HG02678 (cell line): ENCODE measurements around the gene RNF114.
"Not testable (repeated sequence)": the region's sequence is repeated elsewhere in the genome, so short reads cannot be mapped to it uniquely, and the experiment has no call there.

Experiments used
- ATAC-seq: cut with Tn5 transposase; IDR thresholded peaks from one replicate; pipeline ENCODE4 v1.9.1; 2021; ENCODE audit warnings: mild to moderate bottlenecking, moderate library complexity; ENCODE audit not compliant: unreplicated experiment

Gene RNF114

DNA sequence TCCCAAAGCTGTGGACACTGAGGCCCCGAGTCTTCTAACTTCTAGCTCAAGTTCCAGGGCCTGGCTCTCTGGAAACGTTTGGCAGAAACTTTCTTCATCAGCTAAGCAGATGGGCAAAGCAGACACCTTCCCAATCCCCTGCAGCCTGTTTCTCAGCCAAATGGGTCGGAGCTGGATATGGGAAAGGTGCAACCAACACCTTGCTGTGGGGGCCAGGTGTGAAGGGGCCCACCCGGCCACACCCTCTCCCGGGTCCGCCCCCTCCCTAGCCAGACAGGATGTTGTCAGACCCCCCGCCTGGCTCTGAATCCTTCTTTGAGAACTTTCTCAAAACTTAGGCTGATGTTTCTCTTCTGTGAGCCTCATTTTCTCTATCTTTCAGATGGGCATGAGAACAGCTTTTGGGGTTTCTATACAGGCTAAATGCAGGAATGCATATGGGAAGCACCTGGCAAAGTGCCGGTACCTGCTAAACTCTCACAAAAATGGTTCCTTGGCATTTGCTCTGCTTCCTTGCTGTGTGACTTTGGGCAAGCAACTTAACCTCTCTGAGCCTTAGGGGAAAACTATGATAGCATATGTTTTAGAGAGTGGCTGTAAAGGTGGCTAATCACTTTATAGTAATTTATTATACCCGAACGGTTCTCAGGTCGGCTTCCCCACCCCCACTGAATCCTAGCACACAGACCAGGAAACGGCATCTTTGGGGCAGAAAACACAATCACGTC lies 48.4 kb downstream of the RNF114 start:
- ATAC-seq: no peak

- ATAC-seq: no peak
These were observed 49.0 kb downstream of the RNF114 start for GRCh38 chr20:49985157-49985556.

DNA sequence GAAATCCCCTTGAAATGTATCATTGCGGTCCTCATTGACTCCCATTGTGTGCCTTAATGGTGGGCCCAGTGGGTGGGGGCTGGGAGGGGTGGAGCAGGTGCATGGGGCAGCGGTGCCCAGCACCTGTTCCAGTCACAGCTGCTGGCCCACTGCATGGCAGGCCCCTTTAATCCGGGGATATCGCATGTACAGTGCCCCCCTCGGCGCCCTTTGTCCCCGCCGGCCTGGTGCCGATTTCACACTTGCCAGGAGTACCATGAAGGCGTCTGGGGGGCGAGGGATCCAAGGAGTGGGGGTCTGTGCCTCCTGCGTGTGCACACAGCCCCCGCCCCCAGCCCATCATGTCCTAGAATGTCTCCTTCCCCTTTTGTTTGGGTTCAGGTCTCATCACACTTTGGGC lies 49.4 kb downstream of the RNF114 start:
- no peak for ATAC-seq

DNA sequence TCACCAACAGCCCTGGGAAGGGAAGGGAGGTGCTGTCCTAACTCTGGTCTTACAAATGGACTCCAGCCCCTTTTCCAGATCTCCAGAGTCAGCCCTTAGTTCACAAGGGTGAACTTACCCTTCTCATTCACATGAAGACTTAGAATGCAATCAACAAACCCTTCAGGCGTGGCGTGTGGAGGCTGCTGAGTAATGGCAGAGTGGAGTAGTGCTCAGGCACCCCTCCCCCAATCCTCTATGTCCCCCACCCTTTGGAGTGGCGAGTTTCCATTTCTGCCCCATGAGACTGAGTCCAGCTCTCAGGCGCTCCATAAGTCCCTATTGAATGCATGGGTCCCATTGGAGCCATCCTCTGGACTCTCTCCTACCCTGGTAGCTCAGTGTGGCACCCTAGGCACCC lies 49.9 kb downstream of the RNF114 start:
- ATAC-seq: no peak

DNA sequence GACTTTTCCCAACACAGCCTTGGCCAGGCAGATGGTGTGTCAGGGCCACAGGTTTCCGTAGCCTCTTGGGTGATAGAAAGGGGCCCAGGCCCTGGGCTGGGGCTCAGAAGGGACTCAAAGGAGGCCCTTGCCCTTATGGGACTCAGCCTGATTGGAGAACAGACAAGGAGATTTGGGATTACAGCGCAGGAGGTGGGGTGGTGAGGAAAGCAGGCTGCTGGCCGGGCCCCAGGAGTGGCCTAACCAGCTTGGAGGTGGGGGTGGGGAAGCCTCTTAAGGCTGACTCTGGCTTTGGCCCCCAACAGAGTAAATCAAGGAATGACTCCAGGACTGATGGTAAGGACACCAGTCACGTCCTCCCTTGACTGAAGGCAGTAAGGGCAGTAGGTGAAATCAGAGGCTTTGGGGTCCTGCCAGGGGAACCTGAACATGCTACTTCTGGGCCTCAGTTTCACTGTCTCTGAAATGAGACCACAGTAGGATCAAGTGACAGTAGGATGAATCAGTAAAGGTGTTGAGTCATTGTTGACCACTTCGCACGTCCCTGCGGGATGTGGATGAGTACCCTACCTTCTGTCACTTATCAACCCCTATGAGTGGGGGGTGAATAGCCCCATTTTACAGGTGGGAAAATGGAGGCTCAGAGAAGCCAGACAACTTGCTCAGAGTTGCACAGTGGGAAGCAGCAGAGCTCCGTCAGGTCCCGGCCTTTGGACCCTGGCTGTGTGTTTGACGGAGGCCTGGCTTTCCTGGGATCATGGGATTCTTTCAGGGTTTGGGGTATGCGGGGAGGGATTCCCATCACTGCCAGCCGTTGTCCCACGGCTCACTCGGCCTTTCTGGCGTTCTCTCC lies 51.0 kb downstream of the RNF114 start:
- ATAC-seq: no peak

GRCh38 chr20:49987868-49988690 lies 51.9 kb downstream of the RNF114 start:
- no peak for ATAC-seq

DNA sequence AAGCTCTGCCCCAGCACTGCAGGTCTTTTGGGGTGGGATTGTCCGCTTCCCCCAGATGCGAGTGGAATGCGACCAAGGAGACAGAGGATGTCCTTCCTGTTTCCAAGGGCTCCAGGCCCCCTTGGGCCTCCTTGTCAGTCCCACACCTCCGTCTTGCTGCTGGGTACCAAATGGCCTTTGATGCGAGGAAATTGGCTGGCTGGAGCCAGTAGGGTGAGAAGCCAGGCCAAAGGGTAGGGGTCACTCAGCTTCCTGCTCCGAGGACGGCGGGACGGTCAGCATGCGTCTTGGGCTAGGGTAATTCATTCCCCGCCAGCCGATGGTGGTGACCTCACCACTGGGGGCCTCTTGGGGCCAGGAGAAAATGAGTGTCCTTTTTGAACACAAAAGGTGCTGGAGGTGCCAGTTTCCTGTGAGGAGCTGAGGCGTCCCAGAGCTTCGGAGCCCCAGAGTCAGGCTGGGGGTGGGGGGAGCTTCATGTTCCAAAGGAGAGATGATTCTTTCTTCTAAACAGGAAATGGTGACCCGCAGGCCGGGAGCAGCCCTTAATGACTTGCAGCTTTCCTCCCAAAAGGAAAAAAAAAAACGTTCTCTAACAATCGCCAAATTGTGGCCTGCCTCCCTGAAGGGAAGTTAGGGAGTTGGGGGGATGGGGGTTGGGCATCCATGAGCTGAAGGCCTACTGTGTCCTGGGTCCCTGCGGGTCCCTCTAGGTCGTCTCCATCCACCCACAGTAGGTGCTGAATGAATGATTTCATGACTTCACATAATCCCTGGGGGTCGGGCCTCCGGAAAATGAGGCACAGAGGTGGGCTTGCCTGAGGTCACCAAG lies 53.3 kb downstream of the RNF114 start:
- ATAC-seq: no peak

DNA sequence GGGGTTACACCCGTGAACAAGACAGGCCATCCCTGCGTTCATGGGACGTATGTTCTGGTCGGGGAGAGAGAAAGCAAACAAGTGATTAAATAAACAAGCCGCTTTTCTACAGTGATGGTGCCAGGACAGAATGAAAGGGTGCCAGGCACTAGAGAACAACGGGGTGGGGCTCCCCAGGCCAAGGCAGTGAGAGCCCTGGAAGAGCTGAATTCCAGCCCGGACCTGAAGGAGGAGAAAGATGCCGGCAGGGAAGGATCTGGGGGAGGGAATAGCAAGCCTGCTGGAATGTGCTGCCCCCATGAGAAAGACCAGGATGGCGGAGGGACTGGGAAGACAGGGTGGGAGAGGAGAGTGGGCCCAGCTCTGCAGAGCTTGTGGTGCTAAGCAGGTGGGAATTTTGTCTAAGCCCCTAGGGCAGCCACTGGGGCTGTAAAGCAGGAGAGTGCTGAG lies 54.1 kb downstream of the RNF114 start:
- no peak for ATAC-seq

DNA sequence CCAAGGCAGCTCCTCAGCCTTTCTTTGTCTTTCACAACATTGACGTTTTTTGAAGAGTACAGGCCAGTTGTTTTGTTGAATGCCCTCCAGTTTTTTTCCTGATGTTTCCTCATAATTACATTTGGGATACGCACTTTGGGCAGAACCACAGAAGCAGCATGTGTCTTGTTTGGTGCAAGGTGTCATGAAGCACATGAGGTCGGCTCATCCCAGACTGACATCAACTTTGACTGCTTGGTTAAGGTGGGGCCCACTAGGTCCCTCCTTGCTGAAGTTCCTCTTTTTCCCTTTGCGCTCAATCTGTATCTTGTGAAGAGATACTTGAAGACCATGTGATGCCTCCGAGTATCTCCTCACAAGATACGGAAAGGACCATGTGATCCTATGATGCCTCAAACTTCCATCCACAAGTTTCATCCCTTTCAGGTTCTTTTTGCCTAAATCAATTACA lies 57.1 kb downstream of the RNF114 start:
- ATAC-seq: no peak

GRCh38 chr20:49995586-49995985 lies 59.4 kb downstream of the RNF114 start:
- ATAC-seq: no peak

DNA sequence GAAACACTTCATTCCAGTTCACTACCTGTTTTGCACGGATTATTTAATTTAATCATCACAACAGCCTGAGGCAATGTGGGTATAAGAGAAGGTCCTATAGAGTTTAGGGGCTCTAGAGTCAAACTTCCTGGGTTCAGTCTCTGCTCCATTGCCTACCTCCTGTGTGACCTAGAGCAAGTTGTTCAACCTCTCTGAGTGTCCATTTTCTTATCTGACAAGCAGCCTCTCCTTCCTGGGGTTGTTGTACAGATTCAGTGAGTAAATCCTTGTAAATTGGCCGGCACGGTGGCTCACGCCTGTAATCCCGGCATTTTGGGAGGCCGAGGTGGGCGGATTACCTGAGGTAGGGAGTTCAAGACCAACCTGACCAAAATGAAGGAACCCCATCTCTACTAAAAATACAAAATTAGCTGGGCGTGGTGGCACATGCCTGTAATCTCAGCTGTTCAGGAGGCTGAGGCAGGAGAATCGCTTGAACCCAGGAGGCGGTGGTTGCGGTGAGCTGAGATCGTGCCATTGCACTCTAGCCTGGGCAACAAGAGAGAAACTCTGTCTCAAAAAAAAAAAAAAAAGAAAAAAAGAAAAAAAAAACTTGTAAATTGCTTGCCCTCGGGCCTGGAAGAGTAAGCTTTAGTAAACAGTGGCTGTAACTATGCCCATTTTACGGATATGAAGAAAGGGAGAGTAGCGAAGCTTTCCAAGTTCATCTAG lies 62.4 kb downstream of the RNF114 start:
- not testable (repeated sequence) for ATAC-seq

DNA sequence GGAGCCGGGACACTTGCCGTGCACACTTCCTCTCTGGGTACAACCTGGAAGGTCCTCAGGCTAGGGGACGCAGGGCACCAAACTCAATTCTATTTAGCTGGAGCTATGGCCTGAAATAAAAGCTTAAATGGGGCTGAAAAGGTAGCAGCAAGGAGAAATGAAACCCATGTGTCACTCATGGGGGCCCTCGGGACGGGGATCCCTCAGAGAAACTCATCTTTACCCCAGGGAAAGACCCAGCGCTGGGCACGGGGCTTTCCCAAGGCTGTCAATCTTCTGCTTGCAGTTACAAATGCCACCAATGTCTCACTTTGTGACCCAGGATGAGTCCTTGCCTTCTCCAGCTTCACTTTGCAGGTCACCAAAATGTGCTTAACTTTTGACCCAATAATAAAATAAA lies 63.1 kb downstream of the RNF114 start:
- ATAC-seq: peak; percentile 65

- ATAC-seq: not testable (repeated sequence)
These were observed 64.5 kb downstream of the RNF114 start for GRCh38 chr20:50000548-50001222.

DNA sequence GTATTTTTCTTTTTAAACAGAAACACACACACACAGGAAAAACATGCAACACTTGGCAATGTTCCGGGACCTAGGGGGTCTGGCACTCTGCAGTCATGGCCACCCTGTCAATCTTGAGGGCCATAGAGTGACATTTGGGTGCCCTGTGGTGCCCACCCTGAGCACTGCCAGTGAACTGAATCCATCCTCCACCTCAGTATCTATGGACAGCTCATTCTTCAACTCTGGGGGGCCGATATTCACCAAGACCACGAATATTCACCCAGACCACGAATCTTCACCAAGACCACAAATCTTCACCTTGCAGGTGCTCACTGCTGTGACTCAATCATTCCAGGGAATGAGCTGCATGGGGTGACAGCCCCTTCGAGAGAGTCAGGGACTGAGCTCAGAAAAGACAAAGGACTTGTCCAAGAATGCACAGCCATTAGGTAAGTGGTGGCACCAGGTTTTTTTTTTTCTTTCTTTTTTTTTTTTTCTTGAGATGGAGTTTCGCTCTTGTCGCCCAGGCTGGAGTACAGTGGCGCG lies 65.7 kb downstream of the RNF114 start:
- no peak for ATAC-seq

DNA sequence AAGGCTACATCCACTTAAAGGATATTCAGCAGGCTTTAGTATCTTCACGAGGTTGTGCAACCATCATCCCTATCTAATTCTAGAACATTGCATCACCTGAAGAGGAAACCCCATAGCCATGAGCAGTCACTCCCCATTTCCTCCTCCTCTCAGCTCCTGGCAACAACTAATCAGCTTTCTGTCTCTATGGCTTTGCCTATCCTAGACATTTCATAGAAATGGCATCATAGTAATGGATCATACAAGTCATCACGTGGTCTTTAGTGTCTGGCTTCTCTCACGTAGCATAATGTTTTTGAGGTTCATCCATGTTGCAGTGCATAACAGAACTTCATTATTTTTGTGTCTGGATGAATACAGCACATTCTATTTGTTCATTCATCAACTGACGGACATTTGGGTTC lies 67.1 kb downstream of the RNF114 start:
- no peak for ATAC-seq
